ENCODE results near the gene DPP8.

Gene DPP8

GRCh38 chr15:65434201-65434600 lies 83.3 kb downstream of the DPP8 start:
- H4K20me1 ChIP-seq (ENCODE audit: insufficient read depth) = no peaks in the 10 kb centered on the region
- H2AFZ ChIP-seq (ENCODE audit: low read depth) = no peak overlapping the region
- H3K4me1 ChIP-seq (ENCODE audit: low read depth, poor library complexity, severe bottlenecking) = no peaks in the 10 kb centered on the region
- H3K36me3 ChIP-seq (ENCODE audit: insufficient read depth) = no peaks in the 10 kb centered on the region
- H3K4me2 ChIP-seq = no peak overlapping the region
- H3K9ac ChIP-seq = no peak overlapping the region
- no peak overlapping the region for H3K27ac ChIP-seq
- H3K27me3 ChIP-seq (ENCODE audit: insufficient read depth, low read depth) = no peaks in the 10 kb centered on the region
- no peak for TF ChIP-seq CTCF (conservative IDR thresholded peaks at IDR 0.05; ENCODE audit: low read depth, low read length)
- H3K4me3 ChIP-seq (IDR thresholded peaks at IDR 0.05; ENCODE audit: insufficient read depth, low read depth, low read length) = no peak overlapping the region
- H3K79me2 ChIP-seq (ENCODE audit: insufficient read depth, low read depth) = no peaks in the 10 kb centered on the region

DNA sequence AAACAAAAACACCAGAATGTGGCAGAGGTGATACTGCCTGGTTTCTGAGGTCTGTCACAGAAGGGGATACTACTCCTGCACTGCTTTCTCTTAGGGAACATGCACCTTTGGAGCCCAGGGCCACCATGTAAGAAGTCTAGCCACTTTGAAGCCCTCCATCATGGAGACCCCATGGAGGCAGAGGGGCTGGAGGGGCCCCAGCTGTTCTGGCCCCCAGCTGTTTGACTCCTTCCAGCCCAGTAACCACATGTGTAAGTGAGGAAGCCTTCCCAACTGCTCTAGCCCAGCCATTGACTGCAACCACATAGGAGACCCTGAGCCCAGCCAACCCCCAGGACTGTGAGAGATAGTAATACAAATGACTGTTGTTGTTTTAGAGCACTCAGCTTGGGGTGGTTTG lies 85.8 kb downstream of the DPP8 start:
- H3K4me3 ChIP-seq (IDR thresholded peaks at IDR 0.05; ENCODE audit: insufficient read depth, low read depth, low read length) = no peak overlapping the region
- H3K9ac ChIP-seq = no peak overlapping the region
- H3K27me3 ChIP-seq (ENCODE audit: insufficient read depth, low read depth) = no peaks in the 10 kb centered on the region
- no peaks in the 10 kb centered on the region for H4K20me1 ChIP-seq (ENCODE audit: insufficient read depth)
- no peak overlapping the region for H3K27ac ChIP-seq
- no peaks in the 10 kb centered on the region for H3K36me3 ChIP-seq (ENCODE audit: insufficient read depth)
- no peak for TF ChIP-seq CTCF (conservative IDR thresholded peaks at IDR 0.05; ENCODE audit: low read depth, low read length)
- no peak overlapping the region for H3K4me2 ChIP-seq
- no peaks in the 10 kb centered on the region for H3K4me1 ChIP-seq (ENCODE audit: low read depth, poor library complexity, severe bottlenecking)
- no peak overlapping the region for H2AFZ ChIP-seq (ENCODE audit: low read depth)
- H3K79me2 ChIP-seq (ENCODE audit: insufficient read depth, low read depth) = no peaks in the 10 kb centered on the region

DNA sequence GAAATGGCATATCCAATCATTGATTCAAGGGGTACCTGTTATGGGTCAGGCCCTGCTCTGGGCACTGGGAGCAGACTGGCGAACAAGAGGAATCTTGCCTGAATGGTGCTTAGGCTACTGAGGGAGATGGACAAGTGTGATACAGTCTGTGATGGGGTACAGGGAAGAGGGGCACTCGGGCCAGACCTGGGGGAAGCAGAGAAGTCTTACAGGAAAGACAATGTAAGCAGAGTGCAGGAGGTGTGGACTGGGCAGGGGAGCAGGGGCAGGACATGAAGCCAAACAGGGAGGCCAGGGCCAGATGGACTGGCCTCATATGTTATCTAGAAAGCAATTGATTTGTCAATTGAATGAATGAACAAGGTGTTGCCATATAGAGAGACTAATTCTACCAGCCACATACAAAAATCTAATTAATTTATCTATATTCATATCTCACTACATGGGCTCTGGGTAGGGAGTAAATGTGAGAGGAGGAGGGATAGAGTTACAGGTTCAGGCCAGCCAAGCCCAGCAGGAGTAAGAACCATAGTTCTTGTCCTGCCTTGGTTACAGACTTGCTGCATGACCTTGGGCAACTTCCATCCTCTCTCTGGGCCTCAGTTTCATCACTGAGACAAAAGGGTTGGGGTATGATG lies 91.2 kb downstream of the DPP8 start:
- Histone ChIP-seq H4K20me1 (ENCODE audit: insufficient read depth) (no peaks in the 10 kb centered on the region), H3K4me3 (IDR thresholded peaks at IDR 0.05; ENCODE audit: insufficient read depth, low read depth, low read length) (no peak overlapping the region), H3K4me2 (no peak overlapping the region), H3K79me2 (ENCODE audit: insufficient read depth, low read depth) (no peaks in the 10 kb centered on the region), H3K36me3 (ENCODE audit: insufficient read depth) (no peaks in the 10 kb centered on the region), H3K27me3 (ENCODE audit: insufficient read depth, low read depth) (peaks cover 9% of the 10 kb centered on the region), H3K9ac (no peak overlapping the region), H3K27ac (no peak overlapping the region), H3K4me1 (ENCODE audit: low read depth, poor library complexity, severe bottlenecking) (no peaks in the 10 kb centered on the region), H2AFZ (ENCODE audit: low read depth) (no peak overlapping the region)
- TF ChIP-seq CTCF (conservative IDR thresholded peaks at IDR 0.05; ENCODE audit: low read depth, low read length) = no peak

DNA sequence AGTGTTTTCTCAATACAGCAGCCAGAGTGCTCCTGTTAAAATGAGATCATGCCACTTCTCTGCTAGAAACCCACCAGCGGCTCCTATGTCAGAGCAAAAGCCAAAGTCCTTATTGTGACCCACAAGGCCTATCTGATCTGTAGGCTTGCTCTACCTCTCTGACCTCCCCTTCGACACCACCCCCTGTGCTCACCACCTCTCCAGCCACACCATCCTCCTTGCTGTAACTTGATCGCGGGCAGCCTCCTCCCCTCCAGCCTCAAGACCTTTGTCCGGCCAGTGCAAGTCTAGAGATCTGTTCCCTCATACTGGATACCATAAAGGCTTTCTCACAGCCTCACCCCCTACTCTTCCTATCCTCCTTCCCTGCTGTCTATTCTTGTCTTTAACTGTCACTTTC lies 92.8 kb downstream of the DPP8 start:
- Histone ChIP-seq H3K36me3 (ENCODE audit: insufficient read depth) (no peaks in the 10 kb centered on the region), H3K4me2 (no peak overlapping the region), H3K4me3 (IDR thresholded peaks at IDR 0.05; ENCODE audit: insufficient read depth, low read depth, low read length) (no peak overlapping the region), H3K79me2 (ENCODE audit: insufficient read depth, low read depth) (no peaks in the 10 kb centered on the region), H3K4me1 (ENCODE audit: low read depth, poor library complexity, severe bottlenecking) (no peaks in the 10 kb centered on the region), H4K20me1 (ENCODE audit: insufficient read depth) (no peaks in the 10 kb centered on the region), H3K9ac (no peak overlapping the region), H2AFZ (ENCODE audit: low read depth) (no peak overlapping the region), H3K27me3 (ENCODE audit: insufficient read depth, low read depth) (peaks cover 9% of the 10 kb centered on the region), H3K27ac (no peak overlapping the region)
- no peak for TF ChIP-seq CTCF (conservative IDR thresholded peaks at IDR 0.05; ENCODE audit: low read depth, low read length)

Data from KMS-11 (cell line).